HG02610 (cell line): ENCODE results near the gene AMMECR1.
"Not testable (repeated sequence)": the region's sequence is repeated elsewhere in the genome, so short reads cannot be mapped to it uniquely, and the experiment has no call there.

ENCODE experiments used
- ATAC-seq: cut with Tn5 transposase; IDR thresholded peaks from one replicate; pipeline ENCODE4 v1.9.1; 2021; ENCODE audit warnings: mild to moderate bottlenecking, moderate library complexity; ENCODE audit not compliant: unreplicated experiment

AMMECR1 gene

GRCh38 chrX:110258552-110258951 is 59.3 kb downstream of the AMMECR1 start:
- ATAC-seq = no peak

GRCh38 chrX:110257889-110258288 is 60.0 kb downstream of the AMMECR1 start:
- no peak for ATAC-seq

GRCh38 chrX:110252711-110253110 is 65.2 kb downstream of the AMMECR1 start:
- no peak for ATAC-seq

GRCh38 chrX:110251961-110252360 is 65.9 kb downstream of the AMMECR1 start:
- no peak for ATAC-seq

GRCh38 chrX:110251526-110251925 is 66.4 kb downstream of the AMMECR1 start:
- ATAC-seq = no peak

GRCh38 chrX:110250847-110251246 is 67.0 kb downstream of the AMMECR1 start:
- ATAC-seq = no peak

- ATAC-seq = no peak
These were observed 69.3 kb downstream of the AMMECR1 start for GRCh38 chrX:110248578-110248977.

GRCh38 chrX:110245011-110245410 is 72.9 kb downstream of the AMMECR1 start:
- no peak for ATAC-seq

- ATAC-seq = no peak
These were observed 75.5 kb downstream of the AMMECR1 start for GRCh38 chrX:110242371-110242770.

GRCh38 chrX:110241816-110242215 is 76.1 kb downstream of the AMMECR1 start:
- no peak for ATAC-seq

GRCh38 chrX:110238259-110238658 is 79.6 kb downstream of the AMMECR1 start:
- ATAC-seq = not testable (repeated sequence)

GRCh38 chrX:110231485-110231884 is 86.4 kb downstream of the AMMECR1 start:
- not testable (repeated sequence) for ATAC-seq

GRCh38 chrX:110229497-110230111 is 88.3 kb downstream of the AMMECR1 start:
- not testable (repeated sequence) for ATAC-seq

GRCh38 chrX:110228453-110228852 is 89.4 kb downstream of the AMMECR1 start:
- no peak for ATAC-seq

GRCh38 chrX:110226931-110227330 is 91.0 kb downstream of the AMMECR1 start:
- no peak for ATAC-seq

GRCh38 chrX:110224926-110225617 is 92.8 kb downstream of the AMMECR1 start:
- no peak for ATAC-seq

- no peak for ATAC-seq
These were observed 95.2 kb downstream of the AMMECR1 start for GRCh38 chrX:110222497-110223257.

GRCh38 chrX:110219920-110220319 is 98.0 kb downstream of the AMMECR1 start:
- no peak for ATAC-seq

GRCh38 chrX:110218591-110218990 is 99.3 kb downstream of the AMMECR1 start:
- no peak for ATAC-seq

- no peak for ATAC-seq
These were observed 101.9 kb downstream of the AMMECR1 start for GRCh38 chrX:110216027-110216426.

GRCh38 chrX:110215411-110215810 is 102.5 kb downstream of the AMMECR1 start:
- ATAC-seq = no peak

- no peak for ATAC-seq
These were observed 103.2 kb downstream of the AMMECR1 start for GRCh38 chrX:110214684-110215083.
